NCI-H1092 treated with DMSO at 0.1 percent for 48 hours (cell line): ENCODE measurements around the gene INO80D.
"Not testable (repeated sequence)": the region's sequence is repeated elsewhere in the genome, so short reads cannot be mapped to it uniquely, and the experiment has no call there.

Source experiments
- DNase-seq: peaks from one replicate; lab custom pipeline; 2025; lab: John Stamatoyannopoulos, UW

INO80D gene

DNA sequence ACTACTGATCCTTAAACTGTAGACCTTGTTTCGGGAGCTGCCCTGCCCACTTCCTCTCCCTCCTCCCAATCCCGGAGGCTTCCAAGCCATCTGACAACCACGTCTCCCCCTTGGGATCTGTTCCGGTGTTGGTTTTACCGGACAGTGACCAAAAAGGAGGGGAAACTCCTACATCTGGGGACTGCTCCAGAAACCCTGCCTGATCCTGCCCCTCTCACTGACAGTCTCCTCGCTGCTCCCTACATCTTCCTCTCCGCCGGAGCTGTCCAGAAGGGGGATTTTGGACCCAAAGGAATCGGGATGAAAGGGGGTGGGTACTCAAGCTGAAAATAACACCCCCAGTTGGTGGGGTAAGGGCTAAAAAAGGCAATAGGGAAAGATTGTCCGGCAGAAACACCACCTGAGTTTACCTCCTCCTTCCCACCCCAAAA lies 1.5 kb downstream of the INO80D start:
- DNase-seq, result peak; percentile 19

DNA sequence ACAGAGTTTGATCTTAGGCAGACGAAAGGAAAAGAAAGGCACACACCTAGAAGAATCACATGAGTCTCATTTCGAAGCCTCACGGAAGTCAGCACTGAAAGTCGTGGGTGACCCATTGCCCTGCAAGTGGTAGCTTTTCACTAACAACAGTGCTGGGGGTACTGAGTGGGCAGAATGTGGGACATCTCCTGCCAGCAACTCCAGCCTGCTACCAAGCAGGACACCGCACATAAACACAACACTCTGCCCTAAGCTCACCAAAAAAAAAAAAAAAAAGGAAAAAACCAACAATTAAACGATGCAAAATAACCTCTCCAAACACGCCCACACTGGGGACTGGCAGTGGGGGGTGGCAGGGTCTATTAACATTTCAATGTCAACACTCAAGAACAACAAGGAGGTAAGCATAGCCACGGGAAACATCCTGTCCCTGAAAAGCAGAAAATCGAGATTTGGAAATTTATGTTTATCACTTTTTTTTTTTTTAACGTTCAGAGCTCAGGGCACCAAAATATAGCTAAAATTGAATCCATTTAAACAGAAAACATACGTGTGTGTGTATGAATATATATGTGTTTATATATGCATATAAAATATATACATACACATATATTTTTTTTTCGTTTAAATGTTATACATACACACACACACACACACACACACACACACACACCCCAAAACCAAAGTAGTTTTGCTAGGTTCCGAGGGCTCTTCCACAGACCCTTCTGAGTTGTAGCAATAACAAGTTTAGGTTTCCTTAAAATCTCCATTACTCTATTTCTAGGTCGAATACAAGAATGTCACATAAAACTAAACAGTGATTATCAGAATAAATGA lies 2.2 kb downstream of the INO80D start:
- no peak for DNase-seq

GRCh38 chr2:206082298-206082843 lies 3.6 kb downstream of the INO80D start:
- no peak for DNase-seq

DNA sequence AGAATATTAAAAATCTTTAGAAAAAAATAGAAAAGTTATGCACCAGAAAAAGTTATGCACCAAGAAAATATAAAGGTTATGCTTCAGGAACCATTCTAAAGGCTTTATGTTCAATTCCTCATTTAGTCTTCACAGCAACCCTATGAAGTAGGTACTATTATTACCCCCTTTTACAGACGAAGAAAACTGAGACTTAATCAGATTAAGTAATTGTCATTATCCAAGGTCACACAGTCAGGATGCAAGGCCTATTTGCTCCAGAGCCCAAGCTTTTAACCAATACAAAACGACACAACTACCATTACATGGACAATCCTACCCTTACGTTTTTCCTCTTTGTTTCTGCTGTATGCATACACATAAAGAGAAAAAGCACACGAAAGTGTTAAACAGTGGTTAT lies 5.0 kb downstream of the INO80D start:
- no peak for DNase-seq

- no peak for DNase-seq
Measured at GRCh38 chr2:206079699-206080465, 6.1 kb downstream of the INO80D start.

GRCh38 chr2:206077879-206078278 lies 8.1 kb downstream of the INO80D start:
- DNase-seq, result not testable (repeated sequence)

- no peak for DNase-seq
Measured at GRCh38 chr2:206075113-206075512, 10.9 kb downstream of the INO80D start.

DNA sequence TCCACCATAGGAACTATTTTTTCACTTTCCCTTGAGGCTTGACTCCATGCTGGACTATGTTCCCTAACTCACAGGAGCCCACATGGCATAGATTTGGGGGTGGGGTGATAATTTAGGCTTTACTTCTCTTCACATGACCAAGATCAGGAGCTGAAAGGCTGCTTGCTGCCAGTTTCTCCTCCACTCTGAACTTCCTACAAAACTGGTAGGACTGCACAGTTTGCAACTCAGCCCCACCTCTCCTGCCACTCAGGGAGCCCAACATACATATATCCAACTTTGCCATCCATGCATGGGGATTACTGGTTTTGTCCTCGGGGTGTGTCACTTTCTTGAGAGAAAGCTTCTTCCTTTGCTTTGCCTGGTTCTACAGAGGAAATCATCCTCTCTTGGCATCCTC lies 14.2 kb downstream of the INO80D start:
- DNase-seq, result no peak

DNA sequence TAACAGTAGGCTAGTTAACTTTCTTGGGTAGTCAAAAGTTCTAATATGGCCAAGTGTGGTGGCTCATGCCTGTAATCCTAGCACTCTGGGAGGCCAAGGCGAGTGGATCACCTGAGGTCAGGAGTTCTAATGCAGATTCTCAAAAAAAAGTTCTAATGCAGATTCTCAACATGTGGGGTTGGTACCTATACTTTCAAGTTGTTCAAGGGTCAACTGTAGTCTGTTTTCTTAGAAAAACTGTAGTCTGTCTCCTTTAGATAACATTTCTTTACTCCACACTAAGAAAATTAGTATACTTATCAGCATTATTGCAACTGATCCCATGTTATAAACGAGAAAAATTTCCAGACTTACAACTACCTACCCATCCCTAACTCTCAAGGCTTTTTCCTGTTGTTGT lies 16.6 kb downstream of the INO80D start:
- DNase-seq, result no peak

GRCh38 chr2:206068207-206068606 lies 17.8 kb downstream of the INO80D start:
- no peak for DNase-seq

DNA sequence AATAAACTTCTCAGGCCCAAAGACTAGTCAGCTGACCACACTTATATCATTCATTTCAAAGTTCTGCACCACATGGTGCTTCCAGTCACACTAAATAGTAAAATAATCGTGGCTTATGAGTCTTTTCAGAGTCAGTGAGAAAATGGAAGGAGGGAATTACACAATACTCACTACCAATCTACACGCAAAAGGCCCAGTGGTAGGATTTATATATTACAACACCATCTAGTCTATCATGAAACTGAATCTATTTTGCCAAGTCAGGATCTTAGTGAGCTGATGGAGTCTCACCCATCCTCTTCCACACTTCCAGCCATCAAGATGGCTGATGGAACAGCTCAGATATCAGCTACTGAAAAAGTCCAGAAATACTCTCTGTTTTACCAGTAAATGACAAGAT lies 21.9 kb downstream of the INO80D start:
- DNase-seq, result no peak

- DNase-seq, result no peak
Measured at GRCh38 chr2:206063635-206064034, 22.3 kb downstream of the INO80D start.

DNA sequence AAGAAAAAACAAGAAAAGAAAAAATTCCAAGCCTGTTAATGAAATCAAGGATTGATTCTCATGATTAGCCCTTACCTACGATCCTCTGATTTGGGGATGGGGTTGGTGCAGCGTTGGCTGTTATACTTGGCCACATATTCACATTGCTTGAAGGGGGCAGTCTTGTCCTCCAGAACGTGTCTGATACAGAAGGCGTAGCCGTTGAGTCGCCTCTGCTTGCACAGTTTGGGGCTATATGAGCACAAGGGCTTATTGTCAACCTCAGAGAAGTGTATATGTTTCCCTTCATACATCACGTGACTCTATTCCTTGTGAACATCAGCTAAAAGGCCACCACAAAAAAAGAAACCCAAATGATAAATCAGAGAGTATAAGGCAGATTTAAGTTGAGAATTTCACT lies 23.2 kb downstream of the INO80D start:
- DNase-seq, result no peak

DNA sequence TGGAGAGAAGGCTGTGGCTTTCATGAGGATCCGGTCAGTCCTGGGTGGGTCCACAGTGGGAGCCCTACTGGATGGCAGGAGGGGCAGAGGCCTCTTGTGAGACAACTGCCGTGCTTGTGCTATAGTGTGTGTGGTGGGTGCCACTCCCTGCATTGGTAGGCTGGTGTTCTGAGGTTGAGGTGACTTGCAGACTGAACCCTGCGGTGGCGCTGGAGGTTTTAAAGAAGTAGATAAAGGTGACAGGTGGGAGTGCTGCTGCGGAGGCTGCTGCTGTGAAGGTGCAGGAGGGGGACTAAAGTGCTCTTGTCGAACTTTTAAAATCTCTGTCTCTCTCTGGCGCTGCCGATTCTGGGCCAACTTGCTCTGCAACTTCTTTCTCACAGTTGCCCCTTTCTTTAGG lies 29.7 kb downstream of the INO80D start:
- no peak for DNase-seq

- no peak for DNase-seq
Measured at GRCh38 chr2:206054952-206055351, 31.0 kb downstream of the INO80D start.

- DNase-seq, result no peak
Measured at GRCh38 chr2:206051912-206052311, 34.1 kb downstream of the INO80D start.

DNA sequence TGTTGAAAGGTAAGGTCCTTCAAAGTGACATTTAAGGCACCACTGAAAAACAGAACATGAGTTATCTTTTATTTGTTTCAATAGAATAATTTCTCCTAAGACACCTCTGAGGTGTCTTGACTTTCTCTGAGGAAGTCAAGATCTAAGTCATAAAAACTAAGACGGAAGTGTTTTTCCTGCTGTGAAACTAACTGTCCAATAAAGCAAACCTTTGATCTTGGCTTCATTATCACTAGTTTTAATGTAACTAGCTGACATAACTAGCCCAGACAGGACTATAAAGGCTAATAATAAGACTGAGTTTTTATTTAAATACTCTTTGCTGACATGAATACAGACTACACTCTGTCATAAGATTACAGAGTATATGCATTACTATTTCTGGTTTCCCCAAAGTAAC lies 36.6 kb downstream of the INO80D start:
- DNase-seq, result no peak

DNA sequence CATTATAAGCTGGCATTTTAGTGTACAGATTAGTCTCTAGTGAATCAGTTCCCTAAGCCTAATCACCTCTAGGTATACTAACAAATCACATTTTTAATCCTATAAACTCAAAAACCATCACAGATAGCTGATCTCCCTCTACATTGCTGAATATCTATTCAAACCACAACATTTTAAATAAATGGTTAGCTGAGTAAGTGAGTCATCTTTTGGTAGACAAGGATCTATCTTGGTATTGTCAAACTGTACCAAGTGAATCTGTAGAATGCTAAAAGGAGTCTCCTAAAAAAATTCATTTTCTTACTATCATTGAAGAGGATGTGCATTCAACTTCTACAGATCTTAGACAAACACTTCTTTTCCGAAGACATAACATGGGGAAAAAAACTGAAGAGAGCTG lies 40.7 kb downstream of the INO80D start:
- no peak for DNase-seq

DNA sequence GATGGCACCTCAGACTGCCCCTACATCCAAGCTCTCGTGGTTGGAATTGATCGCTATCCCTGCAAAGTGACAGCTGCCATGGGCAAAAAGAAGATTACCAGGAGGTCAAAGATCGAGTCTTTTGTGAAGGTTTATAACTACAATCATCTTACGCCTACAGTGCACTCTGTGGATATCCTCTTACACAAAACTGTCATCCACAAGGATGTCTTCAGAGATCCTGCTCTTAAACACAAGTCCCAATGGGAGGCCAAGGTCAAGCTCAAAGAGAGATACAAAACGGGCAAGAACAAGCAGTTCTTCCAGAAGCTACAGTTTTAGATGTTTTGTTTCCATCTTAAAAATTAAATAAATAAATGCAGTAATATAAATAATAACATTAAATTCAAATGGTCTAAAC lies 45.4 kb downstream of the INO80D start:
- DNase-seq, result no peak

- DNase-seq, result not testable (repeated sequence)
Measured at GRCh38 chr2:206035393-206035792, 50.6 kb downstream of the INO80D start.

- DNase-seq, result not testable (repeated sequence)
Measured at GRCh38 chr2:206033452-206033851, 52.5 kb downstream of the INO80D start.

- DNase-seq, result no peak
Measured at GRCh38 chr2:206031950-206032567, 53.9 kb downstream of the INO80D start.
